ENCODE measurements around the gene HVCN1.
A peak's percentile ranks its signal among the peaks of the same experiment; 100 is the strongest.
"Not testable (repeated sequence)": the region's sequence is repeated elsewhere in the genome, so short reads cannot be mapped to it uniquely, and the experiment has no call there.

The HVCN1 gene, protein sequence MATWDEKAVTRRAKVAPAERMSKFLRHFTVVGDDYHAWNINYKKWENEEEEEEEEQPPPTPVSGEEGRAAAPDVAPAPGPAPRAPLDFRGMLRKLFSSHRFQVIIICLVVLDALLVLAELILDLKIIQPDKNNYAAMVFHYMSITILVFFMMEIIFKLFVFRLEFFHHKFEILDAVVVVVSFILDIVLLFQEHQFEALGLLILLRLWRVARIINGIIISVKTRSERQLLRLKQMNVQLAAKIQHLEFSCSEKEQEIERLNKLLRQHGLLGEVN

DNA sequence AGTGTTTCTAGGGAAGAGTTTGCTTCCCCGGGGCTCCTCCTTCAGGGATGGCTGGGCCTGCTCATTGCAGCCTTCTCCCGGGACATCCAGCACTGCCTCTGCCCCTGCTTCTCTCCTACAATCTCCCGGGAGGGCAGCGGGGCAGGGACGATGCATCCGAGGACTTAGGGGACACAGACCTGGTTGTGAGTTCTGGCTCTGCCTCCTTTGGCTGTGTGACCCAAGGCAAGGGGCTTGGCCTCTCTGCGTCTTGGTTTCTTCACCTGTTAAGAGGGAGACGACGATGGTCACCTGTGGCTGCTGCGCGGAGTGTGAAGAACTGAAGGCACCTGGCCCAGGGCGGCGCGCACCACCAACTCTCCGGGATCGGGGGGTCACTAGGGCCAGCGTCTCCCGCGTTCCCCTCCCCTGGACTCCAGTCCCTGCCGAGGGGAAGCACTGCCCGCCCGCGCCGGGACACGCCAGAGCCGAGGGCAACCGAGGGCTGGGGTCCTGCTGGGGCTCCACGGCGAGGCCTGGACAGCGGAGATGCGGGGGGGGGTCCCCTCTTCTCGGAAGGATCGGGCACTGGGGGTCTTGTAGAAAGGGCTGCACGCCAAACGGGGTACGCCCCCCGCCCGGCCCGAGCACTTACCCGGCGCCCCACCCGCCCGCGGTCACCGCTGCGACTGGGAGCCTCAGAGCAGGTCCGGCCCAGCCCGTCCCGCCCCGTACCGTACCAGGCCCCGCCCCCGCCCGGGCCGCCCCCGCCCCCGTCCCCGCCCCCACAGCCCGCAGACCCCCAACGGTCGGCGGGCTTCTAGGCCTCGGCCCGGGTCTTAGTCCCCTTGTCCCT lies at the start of gene HVCN1:
HVCN1 (minus strand) TSS at position 670 of the 835 bp plus-strand sequence. CDS start 5,870 bp downstream, outside the sequence.
- peak in 2 of 3 donors; percentile 31 to 78 for DNase-seq

DNA sequence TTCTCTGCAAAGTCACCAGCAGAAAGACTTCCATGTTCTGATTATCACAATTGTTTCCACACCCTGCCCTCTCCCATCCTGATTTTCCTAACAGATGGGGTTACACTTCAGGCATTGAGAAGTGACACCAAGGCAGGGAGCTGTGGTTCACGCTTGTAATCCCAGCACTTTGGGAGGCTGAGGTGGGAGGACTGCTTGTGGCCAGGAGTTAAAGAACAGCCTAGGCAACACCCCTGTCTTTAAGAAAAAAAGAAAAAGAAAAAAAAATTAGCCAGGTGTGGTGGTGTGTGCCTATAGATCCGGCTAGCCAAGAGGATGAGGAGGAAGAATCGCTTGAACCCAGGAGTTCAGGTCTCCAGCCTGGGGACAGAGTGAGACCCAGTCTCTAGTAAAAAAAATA lies 48.6 kb upstream of the HVCN1 start:
- DNase-seq: no peak

DNA sequence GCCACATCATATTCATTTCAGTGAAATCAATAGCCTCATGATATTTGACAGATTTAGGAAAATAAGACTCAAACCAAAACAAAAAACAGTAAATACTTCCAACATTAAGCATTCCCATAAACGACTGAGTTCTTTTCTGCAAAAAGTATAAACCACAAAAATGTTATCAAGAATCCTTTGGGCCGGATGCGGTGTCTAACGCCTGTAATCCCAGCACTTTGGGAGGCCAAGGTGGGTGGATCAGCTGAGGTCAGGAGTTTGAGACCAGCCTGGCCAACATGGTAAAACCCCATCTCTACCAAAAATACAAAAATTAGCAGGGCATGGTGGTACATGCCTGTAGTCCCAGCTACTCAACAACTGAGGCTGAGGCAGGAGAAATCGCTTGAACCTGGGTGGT lies 48.1 kb upstream of the HVCN1 start:
- not testable (repeated sequence) for DNase-seq

DNA sequence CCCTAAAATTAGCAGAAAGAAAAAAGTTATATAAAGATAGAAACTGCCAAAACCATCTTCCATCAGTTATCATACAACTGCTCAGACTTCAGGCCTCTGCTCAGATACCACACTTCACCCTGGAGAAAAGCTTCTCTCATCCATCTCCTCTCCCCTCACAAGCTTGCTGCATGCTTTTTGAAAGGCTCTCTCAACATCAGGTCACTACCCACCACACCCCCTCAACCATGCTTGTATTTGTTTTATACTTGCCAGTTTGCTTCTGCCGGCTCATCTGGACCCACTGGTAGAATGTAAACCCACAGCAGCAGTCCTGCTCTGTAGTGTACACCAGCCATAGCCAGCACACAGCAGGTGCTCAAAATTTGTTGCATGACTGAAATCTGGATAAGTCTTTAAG lies 45.0 kb upstream of the HVCN1 start:
- DNase-seq: no peak

DNA sequence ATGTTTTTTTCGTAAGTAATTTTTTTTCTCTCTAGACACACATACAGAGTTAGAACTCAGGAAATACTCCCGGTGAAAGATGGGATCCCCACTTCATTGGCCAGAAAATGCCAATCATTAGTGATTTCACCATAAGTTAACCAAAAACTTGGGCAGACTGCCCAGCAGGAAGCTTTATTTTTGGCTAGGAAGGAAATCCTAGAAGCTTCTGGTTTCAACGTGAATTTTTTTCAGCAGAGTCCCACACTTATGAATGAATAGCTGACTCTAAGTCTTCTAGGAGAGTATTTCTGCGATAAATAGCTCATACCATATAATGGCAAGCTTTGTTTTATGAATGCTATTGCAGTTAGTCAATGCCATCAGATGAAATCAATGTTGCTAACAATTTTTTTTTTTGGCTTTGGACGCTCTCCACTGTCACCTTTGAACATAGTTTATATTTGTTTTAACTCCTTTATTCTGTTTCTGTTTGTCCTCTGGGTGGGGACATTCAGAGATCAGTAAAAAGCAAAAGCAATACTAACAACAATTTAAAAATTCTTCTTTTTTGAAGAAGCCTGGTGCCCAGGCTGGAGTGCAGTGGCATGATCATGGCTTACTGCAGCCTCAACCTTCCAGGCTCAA lies 44.3 kb upstream of the HVCN1 start:
- DNase-seq: no peak

DNA sequence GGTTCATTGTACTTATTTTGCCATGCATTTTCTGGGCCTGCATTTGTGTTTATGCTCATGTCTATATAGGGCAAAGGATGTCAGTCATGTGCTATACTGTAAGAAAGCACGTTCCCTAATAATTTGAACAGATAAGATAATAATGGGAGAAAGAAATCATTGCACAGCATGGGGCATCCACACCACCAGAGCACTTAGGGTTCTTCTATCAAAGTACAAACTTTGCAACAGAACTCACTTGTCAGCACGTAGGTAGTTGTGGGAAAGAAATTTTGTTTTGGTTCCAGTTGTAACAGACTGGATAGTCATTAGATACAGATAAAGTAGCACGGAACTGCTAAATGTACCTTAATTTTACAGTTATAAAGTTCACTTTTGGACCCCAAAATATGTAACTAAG lies 43.7 kb upstream of the HVCN1 start:
- DNase-seq: no peak

DNA sequence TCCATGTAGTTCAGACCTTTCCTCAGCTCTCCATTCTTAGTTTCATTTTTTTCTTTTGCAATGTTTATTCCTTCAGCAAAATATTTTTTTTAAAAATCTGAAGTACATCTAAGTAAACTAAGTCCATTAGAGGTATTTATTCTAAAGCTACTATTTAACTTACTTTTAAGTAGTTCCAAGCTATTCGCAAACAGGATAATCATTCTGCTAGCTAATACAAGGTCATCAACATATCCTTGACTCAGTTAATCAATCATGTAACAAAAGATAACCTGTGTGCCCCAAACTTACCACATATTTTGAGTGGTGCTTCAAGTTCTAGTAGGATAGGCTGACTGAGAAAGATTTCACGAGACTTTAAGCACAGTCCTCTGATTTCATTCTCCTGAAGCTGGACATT lies 42.6 kb upstream of the HVCN1 start:
- DNase-seq: no peak

DNA sequence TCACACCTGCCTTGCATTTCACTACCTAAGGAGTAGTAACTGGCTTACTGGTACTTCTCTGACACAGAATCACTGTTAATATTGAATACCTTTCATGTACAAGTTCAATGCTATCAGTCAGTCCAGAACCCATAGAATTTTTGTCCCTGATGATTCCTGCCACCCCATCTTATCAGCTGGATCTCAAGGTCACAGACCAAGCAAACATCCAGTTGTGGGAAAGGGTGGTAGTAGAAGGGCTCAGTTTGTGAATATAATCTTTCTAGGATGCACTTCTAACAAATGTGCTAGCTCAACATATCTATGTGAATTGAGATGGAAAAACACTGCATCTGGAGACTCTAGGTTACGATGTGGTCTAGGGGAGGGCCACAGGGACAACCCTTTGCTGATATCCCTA lies 39.7 kb upstream of the HVCN1 start:
- DNase-seq: no peak

DNA sequence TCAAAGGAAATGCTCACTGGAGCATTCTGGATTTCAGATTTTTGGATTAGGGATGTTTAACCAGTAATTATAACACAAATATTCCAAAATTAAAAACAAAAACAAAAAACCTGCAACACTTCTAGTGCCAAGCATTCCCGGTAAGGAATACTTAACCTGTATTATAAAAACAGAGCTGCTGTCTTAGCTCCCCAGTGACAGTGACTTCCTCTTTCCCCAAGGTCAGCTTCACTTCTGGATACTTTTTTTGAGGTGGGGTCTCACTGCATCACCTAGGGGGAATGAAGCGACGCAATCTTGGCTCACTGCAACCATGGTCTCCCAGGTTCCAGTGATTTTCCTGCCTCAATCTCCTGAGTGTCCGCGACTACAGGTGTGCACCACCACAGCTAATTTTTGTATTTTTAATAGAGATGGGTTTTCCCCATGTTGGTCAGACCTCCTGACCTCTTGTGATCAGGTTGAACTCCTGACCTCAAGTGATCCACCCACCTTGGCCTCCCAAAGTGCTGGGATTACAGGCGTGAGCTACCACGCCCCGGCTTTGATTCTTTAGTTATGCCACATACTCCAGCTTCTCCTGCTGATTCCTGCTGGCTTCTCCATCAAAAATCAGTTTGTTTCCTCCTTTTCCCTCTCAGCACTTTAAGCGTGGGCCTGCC lies 37.9 kb upstream of the HVCN1 start:
- no peak for DNase-seq

DNA sequence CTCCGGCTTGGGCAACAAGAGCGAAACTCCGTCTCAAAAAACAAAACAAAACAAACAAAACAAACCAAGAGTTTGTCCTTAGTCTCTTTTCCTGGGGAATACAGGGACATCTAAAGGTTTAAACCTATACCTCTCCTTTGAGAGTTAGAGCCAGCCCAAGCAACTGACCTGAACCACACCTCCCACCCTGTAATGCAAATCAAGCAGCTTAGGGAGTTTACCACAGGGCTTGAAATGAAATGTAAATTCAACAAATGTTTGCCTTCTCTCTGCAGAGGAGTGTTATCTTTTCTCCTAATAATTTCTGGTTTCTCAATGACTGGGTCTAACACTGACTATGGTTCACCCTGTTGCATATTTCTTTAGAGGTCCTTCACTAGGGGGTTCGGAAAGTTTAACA lies 37.1 kb upstream of the HVCN1 start:
- no peak for DNase-seq

DNA sequence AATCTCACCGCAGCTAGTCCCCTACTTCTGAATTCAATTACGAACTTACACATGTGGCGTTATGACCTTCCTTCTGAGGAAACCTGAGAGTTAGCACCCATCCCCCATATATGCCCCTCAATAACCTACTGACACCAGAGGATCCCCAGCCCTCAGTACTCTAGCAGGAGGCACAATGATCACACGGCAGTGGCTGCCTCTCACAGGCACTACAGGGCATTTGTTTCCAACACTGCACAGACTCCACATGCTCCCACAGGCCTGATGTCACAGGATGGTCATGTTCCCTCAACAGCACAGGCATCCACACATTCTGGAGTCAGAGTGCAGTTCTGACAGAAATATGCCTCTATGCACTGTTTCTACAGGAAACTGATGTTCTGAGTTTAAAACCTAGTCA lies 36.4 kb upstream of the HVCN1 start:
- no peak for DNase-seq

DNA sequence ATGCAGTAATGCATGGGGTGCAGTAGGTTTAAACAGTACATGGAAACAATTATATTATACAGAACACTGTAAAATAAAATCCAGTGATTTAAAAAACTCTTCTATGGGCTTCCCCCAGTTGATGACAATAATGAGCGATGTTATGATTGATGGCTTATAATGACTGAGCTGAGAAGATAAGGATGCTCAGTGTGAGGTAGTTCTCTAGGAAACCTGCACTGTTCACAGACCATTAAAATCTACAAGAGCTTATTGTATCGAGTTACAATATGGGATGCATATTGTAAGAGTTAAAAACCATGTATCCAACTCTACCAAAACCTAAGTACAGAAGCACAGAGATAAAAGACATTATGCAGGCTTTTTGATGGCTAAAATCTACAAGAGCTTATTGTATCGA lies 34.0 kb upstream of the HVCN1 start:
- DNase-seq: not testable (repeated sequence)

DNA sequence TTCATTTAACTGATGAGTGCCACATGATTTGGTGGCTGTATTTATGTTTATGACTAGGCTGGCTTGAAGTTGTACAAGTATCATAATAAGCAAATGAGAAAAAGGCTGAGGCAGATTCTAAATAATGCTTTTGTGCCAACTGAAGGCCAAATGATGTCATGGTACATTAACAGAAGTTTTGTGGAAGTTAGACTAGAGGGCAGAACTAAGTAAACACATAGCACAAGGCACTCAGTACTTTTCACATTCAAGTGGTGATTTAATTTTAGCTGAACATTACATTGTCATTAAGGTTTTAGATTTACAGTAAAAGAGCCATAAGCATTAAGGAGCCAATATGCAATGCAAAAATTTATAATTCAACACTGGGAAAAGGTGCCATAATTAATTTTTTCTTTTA lies 32.7 kb upstream of the HVCN1 start:
- peak in 1 of 3 donors; percentile 25 for DNase-seq

DNA sequence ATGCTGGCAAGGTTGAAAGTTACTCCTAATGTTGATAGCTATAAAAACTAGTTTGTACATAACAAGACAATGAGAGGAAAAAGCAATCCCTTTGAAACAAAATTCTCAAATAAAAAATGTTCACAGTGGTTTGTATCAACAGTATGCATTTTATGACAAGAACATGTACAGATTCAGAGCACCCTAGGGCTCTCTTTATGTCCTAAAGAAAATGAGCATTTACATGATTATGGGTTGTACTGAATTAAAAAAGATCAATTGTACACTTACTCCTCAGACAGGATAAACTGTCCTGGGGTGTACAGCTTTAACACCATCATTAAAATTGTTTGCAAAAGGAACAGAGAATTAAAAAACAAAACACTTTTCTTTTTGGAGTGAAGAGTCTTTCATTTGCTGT lies 31.6 kb upstream of the HVCN1 start:
- no peak for DNase-seq

DNA sequence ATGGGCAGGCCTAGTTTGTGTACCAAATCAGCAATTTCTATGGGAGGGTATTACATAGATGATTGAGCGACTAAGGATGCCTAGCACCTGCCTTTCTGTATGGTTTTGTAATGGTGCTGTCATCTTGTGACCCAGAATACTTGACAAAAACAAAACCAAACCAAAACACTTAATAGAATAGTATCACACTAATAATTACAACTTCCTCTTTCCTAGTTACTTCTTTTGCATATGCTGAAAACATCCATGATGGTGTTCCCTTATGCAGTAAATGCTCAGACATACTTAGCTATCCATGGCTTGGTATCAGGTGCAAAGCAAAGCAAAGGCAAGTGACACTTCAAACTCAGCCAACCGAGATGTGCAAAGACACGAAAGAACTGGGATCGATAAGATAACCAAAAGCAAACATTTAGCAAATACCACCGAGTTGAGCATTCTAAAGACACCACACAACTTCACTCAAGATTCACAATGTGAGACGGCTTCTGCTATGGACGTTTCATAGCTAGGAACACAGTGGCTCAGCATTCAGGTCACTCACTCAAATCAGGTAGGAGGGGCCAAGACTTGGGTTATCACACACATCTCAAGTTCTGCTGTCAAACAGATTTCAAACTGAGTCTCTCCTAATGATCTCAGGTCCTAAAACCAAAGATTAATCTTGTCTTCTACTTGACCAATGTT lies 29.4 kb upstream of the HVCN1 start:
- DNase-seq: no peak

DNA sequence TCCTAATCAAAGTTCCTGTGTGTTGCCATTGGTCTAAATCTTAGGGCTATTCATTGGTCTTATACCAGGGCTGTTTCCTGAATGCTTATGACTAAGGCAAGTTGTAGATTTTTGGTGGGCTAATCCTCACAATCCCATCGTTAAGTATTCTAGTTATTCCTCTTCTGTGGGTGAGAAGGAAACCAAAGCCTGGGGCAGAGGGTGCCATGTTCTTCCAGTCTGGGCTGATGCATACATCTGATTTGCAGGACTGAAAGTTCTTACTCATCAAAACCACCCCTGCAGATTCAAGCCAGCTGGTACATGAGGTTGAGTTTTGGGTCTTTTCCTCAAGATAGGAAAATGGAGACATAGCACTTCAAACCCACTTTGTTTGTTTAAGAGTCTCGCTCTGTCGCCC lies 28.1 kb upstream of the HVCN1 start:
- DNase-seq: no peak

DNA sequence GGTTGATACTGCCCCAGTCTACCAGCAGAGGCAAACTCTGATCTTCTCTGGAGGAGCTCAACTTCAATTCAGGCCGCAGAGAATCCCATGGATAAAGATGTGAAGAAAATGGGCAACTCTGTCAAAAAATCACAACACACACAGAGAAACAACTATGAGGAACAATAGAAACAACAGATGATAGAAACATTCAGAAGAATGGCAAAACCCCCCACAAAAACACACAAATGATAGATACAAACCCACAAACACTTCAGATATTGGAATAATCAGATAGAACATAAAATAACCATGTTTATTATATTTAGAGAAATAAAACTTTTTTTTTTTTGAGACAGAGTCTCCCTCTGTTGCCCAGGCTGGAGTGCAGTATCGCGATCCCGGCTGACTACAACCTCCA lies 20.0 kb upstream of the HVCN1 start:
- no peak for DNase-seq

DNA sequence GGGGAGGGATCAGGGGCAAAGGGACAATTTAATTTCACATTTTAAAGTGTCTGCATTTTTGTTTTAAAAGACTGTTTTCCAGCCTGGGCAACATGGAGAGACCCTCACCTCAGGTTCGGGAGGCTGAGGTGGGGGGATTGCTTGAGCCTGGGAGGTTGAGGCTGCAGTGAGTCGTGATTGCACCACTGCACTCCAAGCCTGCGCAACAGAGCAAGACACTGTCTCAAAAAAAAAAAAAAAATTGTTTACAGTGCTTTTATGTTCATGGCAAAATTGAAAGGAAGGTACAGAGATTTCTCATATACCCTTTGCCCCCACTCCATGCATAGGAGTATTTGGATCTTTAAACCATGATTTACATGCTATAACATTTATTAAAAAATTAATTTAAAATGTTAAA lies 16.4 kb upstream of the HVCN1 start:
- DNase-seq: no peak

DNA sequence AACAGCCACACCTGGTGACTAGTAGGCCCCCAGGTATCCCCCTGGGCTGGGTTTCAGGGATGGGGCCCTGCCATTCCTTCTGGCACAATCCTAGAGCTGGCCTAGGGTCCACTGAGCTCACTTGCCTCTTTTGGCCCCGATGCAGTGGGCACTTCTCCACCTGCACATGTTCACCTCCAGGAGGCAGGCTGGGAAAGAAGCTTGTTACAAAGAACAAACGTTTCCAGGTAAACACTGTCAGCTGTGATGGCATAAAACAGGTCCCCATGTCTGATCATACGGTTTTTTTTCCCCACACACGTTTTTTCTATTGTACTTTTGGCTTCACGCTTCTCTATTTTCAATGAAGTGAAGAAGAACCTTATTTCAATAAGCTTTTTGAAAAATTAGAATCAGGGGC lies 15.8 kb upstream of the HVCN1 start:
- no peak for DNase-seq

DNA sequence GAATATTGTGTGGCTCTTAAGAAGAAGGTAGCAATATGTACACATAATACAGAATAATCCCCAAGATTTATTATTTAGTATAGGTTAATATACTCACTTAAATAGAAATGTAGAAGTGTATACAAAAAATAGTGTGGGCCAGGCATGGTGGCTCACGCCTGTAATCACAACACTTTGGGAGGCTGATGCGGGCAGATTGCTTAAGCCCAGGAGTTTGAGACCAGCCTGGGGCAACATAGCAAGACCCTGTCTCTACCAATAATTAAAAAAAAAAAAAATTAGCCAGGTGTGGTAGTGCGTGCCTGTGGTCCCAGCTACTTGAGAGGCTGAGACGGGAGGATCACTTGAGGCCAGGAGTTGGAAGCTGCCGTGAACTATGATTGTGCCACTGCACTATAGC lies 15.3 kb upstream of the HVCN1 start:
- no peak for DNase-seq

DNA sequence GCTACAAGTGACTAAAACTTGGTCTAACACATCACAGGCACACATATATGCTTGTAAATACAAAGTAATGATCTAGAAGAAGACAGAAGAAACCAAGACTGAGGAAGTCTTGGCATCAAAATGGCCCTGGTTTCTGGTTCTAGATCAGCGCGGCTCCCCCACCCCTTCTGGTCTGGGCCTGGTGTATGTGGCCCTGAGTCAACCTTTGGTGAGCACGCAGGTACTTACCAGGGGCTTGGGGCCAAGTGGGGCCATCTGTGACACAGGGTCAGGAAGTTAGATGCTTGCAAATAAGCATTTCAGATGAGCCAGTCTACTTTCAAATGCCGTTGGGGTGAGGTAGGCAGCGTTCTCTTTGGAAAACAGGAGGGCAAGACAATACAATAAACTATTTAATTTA lies 13.2 kb upstream of the HVCN1 start:
- DNase-seq: no peak

DNA sequence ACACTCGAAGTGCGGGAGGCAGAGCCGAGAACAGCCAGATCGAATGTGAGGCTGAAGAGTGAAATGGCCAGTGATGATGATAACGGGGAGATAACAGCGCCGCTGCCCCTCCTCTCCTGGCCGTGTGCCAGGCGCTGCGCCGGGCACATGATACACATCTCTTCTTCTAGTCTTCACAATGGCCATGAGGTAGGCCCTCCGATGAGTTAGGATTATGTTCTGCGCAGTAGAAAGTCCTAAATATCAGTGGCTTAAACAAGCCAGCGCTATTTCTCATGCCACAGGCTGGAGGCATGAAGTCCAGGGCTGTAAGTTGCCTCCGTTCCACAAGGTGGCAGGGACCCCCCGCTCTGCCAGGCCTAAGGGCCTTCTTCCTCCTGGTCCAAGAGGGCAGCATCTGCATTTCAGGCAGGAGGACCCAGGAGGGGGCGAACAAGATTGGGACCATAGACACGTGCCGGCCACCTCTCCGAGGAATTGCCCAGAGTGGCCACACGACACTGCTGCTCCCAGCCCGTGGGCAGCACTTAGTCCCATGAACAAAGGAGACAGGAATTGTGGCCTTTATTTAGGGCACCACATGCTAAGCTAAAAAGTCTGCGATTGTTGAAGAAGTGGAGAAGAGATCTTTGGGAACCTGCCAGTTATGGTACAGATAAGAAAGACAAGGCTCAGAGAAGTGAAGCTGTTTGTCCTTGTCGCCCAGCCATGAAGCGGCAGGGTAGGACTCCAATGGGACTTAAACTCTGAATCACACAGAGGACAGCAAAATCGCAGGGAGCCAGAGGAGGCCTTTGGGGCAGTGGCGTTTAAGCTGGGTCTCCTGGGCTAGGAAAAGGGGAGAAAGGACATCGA lies 10.9 kb upstream of the HVCN1 start:
- no peak for DNase-seq
